GM12878 (cell line): ENCODE results near the gene TACC2.

Source experiments
- POLR2AphosphoS5 ChIP-seq: IDR thresholded peaks from 2 replicates; pipeline ENCODE4 v1.6.1; 2011; ENCODE audit warnings: mild to moderate bottlenecking, low read length, inconsistent platforms
- WRNIP1 ChIP-seq: IDR thresholded peaks from 2 replicates; pipeline ENCODE4 v1.6.1; 2011; ENCODE audit warnings: low read depth, low read length, improper control_type of control experiment, borderline replicate concordance
- ZBTB4 ChIP-seq: fragments of 450-650 bp; formaldehyde crosslinking; IDR thresholded peaks from 2 replicates; pipeline ENCODE4 v1.4.0; 2022; ENCODE audit warnings: mild to moderate bottlenecking, moderate library complexity
- TF ChIP-seq, protein P1 (sequence below): IDR thresholded peaks from 2 replicates; pipeline ENCODE4 v1.6.1; 2012; ENCODE audit warnings: mild to moderate bottlenecking, low read depth, low read length

DNA sequence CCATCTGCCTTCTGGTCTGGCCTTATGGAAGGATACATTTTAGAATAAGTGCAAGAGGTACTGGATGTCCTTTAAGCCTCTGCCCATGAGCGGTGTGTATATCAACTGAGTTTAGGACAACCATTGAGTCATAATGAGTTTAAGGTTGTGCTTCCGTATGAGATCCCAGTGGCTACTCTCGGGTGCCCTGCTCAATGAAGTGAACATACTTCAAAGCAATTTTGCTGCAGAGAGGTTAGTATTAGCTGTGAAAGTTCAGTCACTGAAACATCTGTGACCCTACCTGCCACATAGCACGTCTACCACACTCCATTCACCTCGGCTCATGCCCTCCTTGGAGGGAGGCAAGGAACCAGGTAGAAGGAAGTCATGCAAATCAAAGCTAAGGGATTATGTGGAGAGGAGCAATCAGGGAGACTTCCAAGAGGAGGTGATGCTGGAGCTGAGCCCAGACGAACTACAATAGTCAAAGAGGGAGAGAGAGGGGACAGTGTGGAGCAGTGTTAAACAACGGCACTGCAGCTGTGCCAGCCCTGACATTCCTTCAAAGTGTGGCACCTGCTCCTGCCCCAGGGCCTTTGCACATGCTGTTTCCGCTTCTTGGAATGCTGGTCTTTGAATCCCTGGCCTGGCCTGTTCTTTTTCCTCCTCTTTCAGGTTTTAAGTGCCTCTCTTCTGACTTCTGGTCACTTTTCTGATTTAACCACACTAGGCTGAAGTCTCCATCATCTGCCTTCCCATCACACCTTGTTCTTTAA is 307.6 kb downstream of the TACC2 start:
- TF ChIP-seq, protein P1, sequence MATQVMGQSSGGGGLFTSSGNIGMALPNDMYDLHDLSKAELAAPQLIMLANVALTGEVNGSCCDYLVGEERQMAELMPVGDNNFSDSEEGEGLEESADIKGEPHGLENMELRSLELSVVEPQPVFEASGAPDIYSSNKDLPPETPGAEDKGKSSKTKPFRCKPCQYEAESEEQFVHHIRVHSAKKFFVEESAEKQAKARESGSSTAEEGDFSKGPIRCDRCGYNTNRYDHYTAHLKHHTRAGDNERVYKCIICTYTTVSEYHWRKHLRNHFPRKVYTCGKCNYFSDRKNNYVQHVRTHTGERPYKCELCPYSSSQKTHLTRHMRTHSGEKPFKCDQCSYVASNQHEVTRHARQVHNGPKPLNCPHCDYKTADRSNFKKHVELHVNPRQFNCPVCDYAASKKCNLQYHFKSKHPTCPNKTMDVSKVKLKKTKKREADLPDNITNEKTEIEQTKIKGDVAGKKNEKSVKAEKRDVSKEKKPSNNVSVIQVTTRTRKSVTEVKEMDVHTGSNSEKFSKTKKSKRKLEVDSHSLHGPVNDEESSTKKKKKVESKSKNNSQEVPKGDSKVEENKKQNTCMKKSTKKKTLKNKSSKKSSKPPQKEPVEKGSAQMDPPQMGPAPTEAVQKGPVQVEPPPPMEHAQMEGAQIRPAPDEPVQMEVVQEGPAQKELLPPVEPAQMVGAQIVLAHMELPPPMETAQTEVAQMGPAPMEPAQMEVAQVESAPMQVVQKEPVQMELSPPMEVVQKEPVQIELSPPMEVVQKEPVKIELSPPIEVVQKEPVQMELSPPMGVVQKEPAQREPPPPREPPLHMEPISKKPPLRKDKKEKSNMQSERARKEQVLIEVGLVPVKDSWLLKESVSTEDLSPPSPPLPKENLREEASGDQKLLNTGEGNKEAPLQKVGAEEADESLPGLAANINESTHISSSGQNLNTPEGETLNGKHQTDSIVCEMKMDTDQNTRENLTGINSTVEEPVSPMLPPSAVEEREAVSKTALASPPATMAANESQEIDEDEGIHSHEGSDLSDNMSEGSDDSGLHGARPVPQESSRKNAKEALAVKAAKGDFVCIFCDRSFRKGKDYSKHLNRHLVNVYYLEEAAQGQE, result no peak
- no peak for TF ChIP-seq POLR2AphosphoS5
- no peak for TF ChIP-seq ZBTB4
- no peak for TF ChIP-seq WRNIP1
